Measurements from ENCODE around the gene REV1. TPM values are rescaled to one million over a fixed set of nuclear protein-coding genes. Genes with fewer than 3 reads are reported as not detected.
"Not testable (repeated sequence)": the region's sequence is repeated elsewhere in the genome, so short reads cannot be mapped to it uniquely, and the experiment has no call there.

The REV1 gene
- total RNA-seq, 1 donor from 2014 or later, result 40.2 TPM

- H3K4me1 Mint-ChIP-seq (ENCODE audit: unreplicated experiment), result no peaks in the 10 kb centered on the region
- TF ChIP-seq, protein P1, sequence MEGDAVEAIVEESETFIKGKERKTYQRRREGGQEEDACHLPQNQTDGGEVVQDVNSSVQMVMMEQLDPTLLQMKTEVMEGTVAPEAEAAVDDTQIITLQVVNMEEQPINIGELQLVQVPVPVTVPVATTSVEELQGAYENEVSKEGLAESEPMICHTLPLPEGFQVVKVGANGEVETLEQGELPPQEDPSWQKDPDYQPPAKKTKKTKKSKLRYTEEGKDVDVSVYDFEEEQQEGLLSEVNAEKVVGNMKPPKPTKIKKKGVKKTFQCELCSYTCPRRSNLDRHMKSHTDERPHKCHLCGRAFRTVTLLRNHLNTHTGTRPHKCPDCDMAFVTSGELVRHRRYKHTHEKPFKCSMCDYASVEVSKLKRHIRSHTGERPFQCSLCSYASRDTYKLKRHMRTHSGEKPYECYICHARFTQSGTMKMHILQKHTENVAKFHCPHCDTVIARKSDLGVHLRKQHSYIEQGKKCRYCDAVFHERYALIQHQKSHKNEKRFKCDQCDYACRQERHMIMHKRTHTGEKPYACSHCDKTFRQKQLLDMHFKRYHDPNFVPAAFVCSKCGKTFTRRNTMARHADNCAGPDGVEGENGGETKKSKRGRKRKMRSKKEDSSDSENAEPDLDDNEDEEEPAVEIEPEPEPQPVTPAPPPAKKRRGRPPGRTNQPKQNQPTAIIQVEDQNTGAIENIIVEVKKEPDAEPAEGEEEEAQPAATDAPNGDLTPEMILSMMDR (IDR thresholded peaks at IDR 0.05; ENCODE audit: unreplicated experiment), result no peak
- no peak overlapping the region for H3K4me3 Mint-ChIP-seq (ENCODE audit: unreplicated experiment)
- DNase-seq (ENCODE audit: low spot score), result no peak
- no peak overlapping the region for H3K27ac Mint-ChIP-seq (ENCODE audit: unreplicated experiment)
- no peaks in the 10 kb centered on the region for H3K27me3 Mint-ChIP-seq (ENCODE audit: unreplicated experiment)
- H3K9me3 Mint-ChIP-seq (ENCODE audit: unreplicated experiment), result no peaks in the 10 kb centered on the region
- peaks cover 14% of the 10 kb centered on the region for H3K36me3 Mint-ChIP-seq (ENCODE audit: low read depth, unreplicated experiment)
Measured at GRCh38 chr2:99365661-99366060, 124.2 kb downstream of the REV1 start.

GRCh38 chr2:99356853-99357252 is 133.0 kb downstream of the REV1 start:
- TF ChIP-seq, protein P1 (IDR thresholded peaks at IDR 0.05; ENCODE audit: unreplicated experiment), result no peak
- H3K4me1 Mint-ChIP-seq (ENCODE audit: unreplicated experiment), result peaks cover 12% of the 10 kb centered on the region
- H3K36me3 Mint-ChIP-seq (ENCODE audit: low read depth, unreplicated experiment), result peaks cover 3% of the 10 kb centered on the region
- H3K4me3 Mint-ChIP-seq (ENCODE audit: unreplicated experiment), result no peak overlapping the region
- H3K27me3 Mint-ChIP-seq (ENCODE audit: unreplicated experiment), result no peaks in the 10 kb centered on the region
- no peaks in the 10 kb centered on the region for H3K9me3 Mint-ChIP-seq (ENCODE audit: unreplicated experiment)
- no peak overlapping the region for H3K27ac Mint-ChIP-seq (ENCODE audit: unreplicated experiment)
- DNase-seq (ENCODE audit: low spot score), result no peak

- H3K27me3 Mint-ChIP-seq (ENCODE audit: unreplicated experiment); H3K4me3 Mint-ChIP-seq (ENCODE audit: unreplicated experiment); H3K27ac Mint-ChIP-seq (ENCODE audit: unreplicated experiment); H3K9me3 Mint-ChIP-seq (ENCODE audit: unreplicated experiment); DNase-seq (ENCODE audit: low spot score); H3K36me3 Mint-ChIP-seq (ENCODE audit: low read depth, unreplicated experiment): not testable (repeated sequence)
- peaks cover 12% of the 10 kb centered on the region for H3K4me1 Mint-ChIP-seq (ENCODE audit: unreplicated experiment)
Measured at GRCh38 chr2:99354825-99355224, 135.0 kb downstream of the REV1 start.

DNA sequence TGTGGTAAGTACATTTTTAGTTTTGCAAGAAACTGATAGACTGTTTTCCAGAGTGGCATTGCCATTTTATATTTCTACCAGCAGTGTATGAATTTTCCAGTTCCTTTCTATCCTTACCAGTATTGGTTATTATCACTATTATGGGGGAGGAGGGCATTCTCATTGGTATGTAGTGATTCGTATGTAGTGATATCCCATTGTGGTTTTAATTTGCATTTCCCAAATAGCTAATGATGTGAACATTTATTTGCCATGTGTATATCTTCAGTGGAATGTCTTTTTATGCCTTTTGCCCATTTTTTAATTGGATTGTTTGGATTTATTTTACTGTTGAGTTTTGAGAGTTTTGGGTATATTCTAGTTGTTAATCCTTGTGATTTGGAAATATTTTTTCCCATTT is 135.7 kb downstream of the REV1 start:
- DNase-seq (ENCODE audit: low spot score), result no peak
- Mint-ChIP-seq H3K9me3 (ENCODE audit: unreplicated experiment) (no peaks in the 10 kb centered on the region), H3K27ac (ENCODE audit: unreplicated experiment) (no peak overlapping the region), H3K27me3 (ENCODE audit: unreplicated experiment) (no peaks in the 10 kb centered on the region), H3K36me3 (ENCODE audit: low read depth, unreplicated experiment) (peaks cover 3% of the 10 kb centered on the region), H3K4me1 (ENCODE audit: unreplicated experiment) (peaks cover 14% of the 10 kb centered on the region), H3K4me3 (ENCODE audit: unreplicated experiment) (no peak overlapping the region)
- TF ChIP-seq, protein P1 (IDR thresholded peaks at IDR 0.05; ENCODE audit: unreplicated experiment), result no peak

Other genes starting within 250 kb of the REV1 start
- gene LYG2, start 234.4 kb downstream of the REV1 start, total RNA-seq (ENCODE audit: unreplicated experiment), result 1.7 TPM
- 1.4 TPM for gene LYG1, start 188.8 kb downstream of the REV1 start, total RNA-seq (ENCODE audit: unreplicated experiment)
- gene TXNDC9, start 153.7 kb downstream of the REV1 start, total RNA-seq (ENCODE audit: unreplicated experiment), result 41.3 TPM
- gene EIF5B, start 152.6 kb downstream of the REV1 start, total RNA-seq (ENCODE audit: unreplicated experiment), result 42.0 TPM